GM12878 (cell line): ENCODE measurements around the gene BHLHE23. TPM values are rescaled to one million over a fixed set of nuclear protein-coding genes. Genes with fewer than 3 reads are reported as not detected.

Experiments used
- ASH2L ChIP-seq: fragments of 300-600, 200-600 bp; sonication (generic); IDR thresholded peaks from 2 replicates; pipeline ENCODE4 v1.6.1; 2017; ENCODE audit warnings: low read depth, mild to moderate bottlenecking, borderline replicate concordance
- BHLHE40 ChIP-seq, 2 experiments: fragments of 450-650 bp in 1 of 2; IDR thresholded peaks; 2 replicates each; pipeline ENCODE4 v1.6.1; 2011 to 2017; ENCODE audit warnings: low read depth in 2 of 2, borderline replicate concordance in 1 of 2, improper control_type of control experiment in 1 of 2, low read length in 1 of 2, mild to moderate bottlenecking in 1 of 2
- CHD2 ChIP-seq: IDR thresholded peaks from 2 replicates; pipeline ENCODE4 v1.6.1; 2011; ENCODE audit warnings: low read depth, low read length, improper control_type of control experiment, borderline replicate concordance
- CREB1 ChIP-seq: IDR thresholded peaks from 2 replicates; pipeline ENCODE4 v1.6.1; 2012; ENCODE audit warnings: low read depth, mild to moderate bottlenecking, inconsistent platforms
- EED ChIP-seq: sonication (generic); IDR thresholded peaks from 2 replicates; pipeline ENCODE4 v1.6.1; 2016; ENCODE audit warnings: antibody characterized with exemption, low read depth
- HDGF ChIP-seq: fragments of 450-650 bp; IDR thresholded peaks from 2 replicates; pipeline ENCODE4 v1.6.1; 2016; ENCODE audit warnings: antibody characterized with exemption
- IKZF1 ChIP-seq: fragments of 450-650 bp; conservative IDR thresholded peaks from 2 replicates; pipeline ENCODE4 v1.6.1; 2017; ENCODE audit warnings: antibody characterized with exemption, mild to moderate bottlenecking
- IKZF2 ChIP-seq, 2 experiments: fragments of 450-650 bp; IDR thresholded peaks; 2 replicates each; pipeline ENCODE4 v1.6.1; 2017; ENCODE audit warnings: mild to moderate bottlenecking in 2 of 2, moderate library complexity in 2 of 2
- MEF2A ChIP-seq: IDR thresholded peaks from 2 replicates; pipeline ENCODE4 v1.6.1; 2011; ENCODE audit warnings: low read depth, mild to moderate bottlenecking, low read length, moderate library complexity; ENCODE audit not compliant: insufficient read depth
- NKRF ChIP-seq: fragments of 450-650 bp; conservative IDR thresholded peaks from 2 replicates; pipeline ENCODE4 v1.6.1; 2017; ENCODE audit warnings: mild to moderate bottlenecking, moderate library complexity
- PBX3 ChIP-seq: IDR thresholded peaks from 2 replicates; pipeline ENCODE4 v1.6.1; 2011; ENCODE audit warnings: mild to moderate bottlenecking, low read depth, low read length, moderate library complexity; ENCODE audit not compliant: insufficient replicate concordance
- PML ChIP-seq: IDR thresholded peaks from 2 replicates; pipeline ENCODE4 v1.6.1; 2012; ENCODE audit warnings: low read length, inconsistent platforms
- RAD21 ChIP-seq: IDR thresholded peaks from 2 replicates; pipeline ENCODE4 v1.6.1; 2011; ENCODE audit warnings: mild to moderate bottlenecking, low read depth, low read length, moderate library complexity; ENCODE audit not compliant: insufficient read depth
- RUNX3 ChIP-seq: IDR thresholded peaks from 2 replicates; pipeline ENCODE4 v1.6.1; 2012; ENCODE audit warnings: low read length, inconsistent platforms
- SMAD1 ChIP-seq: fragments of 450-650 bp; IDR thresholded peaks from 2 replicates; pipeline ENCODE4 v1.6.1; 2018; ENCODE audit warnings: mild to moderate bottlenecking, low read depth; ENCODE audit not compliant: partially characterized antibody
- SMARCA5 ChIP-seq: fragments of 450-650 bp; IDR thresholded peaks from 2 replicates; pipeline ENCODE4 v1.6.1; 2017; ENCODE audit warnings: mild to moderate bottlenecking
- TARDBP ChIP-seq: IDR thresholded peaks from 2 replicates; pipeline ENCODE4 v1.6.1; 2016; ENCODE audit warnings: borderline replicate concordance
- polyA plus RNA-seq, 11 experiments: library from polyadenylated mRNA; depleted of rRNA in 4 of 11; unstranded in 6 of 11; stranded (reverse) in 5 of 11; fragments of >200 nt; fragmentation: Nextera tagmentation in 4 of 11; fragmentation: Illumina TruSeq in 1 of 11; extraction: Ambion mirVana in 4 of 11; extraction: Trizol in 1 of 11; gene quantifications; 1 replicate in 1 of 11; 2 replicates in 10 of 11; pipeline versions ENCODE4 v1.2.1 to v1.2.3, GENCODE V29; 2011 to 2016; ENCODE audit warnings: inconsistent platforms in 2 of 11, missing spikeins in 2 of 11, low read depth in 1 of 11
- total RNA-seq, 4 experiments: library from RNA; depleted of rRNA in 3 of 4; stranded (reverse); fragments of >200 nt in 3 of 4; fragmentation: Illumina TruSeq in 1 of 4; extraction: Trizol in 1 of 4; gene quantifications; 2 replicates each; pipeline versions ENCODE4 v1.2.1 to v1.2.3, GENCODE V29; 2013 to 2021
- TF ChIP-seq, protein P1 (sequence below): fragments of 450-650 bp; formaldehyde crosslinking; IDR thresholded peaks from 2 replicates; pipeline ENCODE4 v1.5.0; 2022; ENCODE audit warnings: mild to moderate bottlenecking, missing genetic modification characterization
- TF ChIP-seq, protein P2 (sequence below): fragments of 450-650 bp; IDR thresholded peaks from 2 replicates; pipeline ENCODE4 v1.6.1; 2018; ENCODE audit warnings: mild to moderate bottlenecking, low read depth, moderate library complexity; ENCODE audit not compliant: partially characterized antibody

The BHLHE23 gene
- total and polyA plus RNA-seq, 10 of the 15 experiments (the other 5 are each of a cell fraction or from before 2014, with no cell fraction given): 0.28 to 0.33 TPM; not detected in 8

- TF ChIP-seq, protein P1, sequence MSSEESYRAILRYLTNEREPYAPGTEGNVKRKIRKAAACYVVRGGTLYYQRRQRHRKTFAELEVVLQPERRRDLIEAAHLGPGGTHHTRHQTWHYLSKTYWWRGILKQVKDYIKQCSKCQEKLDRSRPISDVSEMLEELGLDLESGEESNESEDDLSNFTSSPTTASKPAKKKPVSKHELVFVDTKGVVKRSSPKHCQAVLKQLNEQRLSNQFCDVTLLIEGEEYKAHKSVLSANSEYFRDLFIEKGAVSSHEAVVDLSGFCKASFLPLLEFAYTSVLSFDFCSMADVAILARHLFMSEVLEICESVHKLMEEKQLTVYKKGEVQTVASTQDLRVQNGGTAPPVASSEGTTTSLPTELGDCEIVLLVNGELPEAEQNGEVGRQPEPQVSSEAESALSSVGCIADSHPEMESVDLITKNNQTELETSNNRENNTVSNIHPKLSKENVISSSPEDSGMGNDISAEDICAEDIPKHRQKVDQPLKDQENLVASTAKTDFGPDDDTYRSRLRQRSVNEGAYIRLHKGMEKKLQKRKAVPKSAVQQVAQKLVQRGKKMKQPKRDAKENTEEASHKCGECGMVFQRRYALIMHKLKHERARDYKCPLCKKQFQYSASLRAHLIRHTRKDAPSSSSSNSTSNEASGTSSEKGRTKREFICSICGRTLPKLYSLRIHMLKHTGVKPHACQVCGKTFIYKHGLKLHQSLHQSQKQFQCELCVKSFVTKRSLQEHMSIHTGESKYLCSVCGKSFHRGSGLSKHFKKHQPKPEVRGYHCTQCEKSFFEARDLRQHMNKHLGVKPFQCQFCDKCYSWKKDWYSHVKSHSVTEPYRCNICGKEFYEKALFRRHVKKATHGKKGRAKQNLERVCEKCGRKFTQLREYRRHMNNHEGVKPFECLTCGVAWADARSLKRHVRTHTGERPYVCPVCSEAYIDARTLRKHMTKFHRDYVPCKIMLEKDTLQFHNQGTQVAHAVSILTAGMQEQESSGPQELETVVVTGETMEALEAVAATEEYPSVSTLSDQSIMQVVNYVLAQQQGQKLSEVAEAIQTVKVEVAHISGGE: no peak
- TF ChIP-seq BHLHE40 (IDR thresholded peaks at IDR 0.05; ENCODE audit: borderline replicate concordance in 1 of 2, low read depth in 2 of 2, low read length in 1 of 2) (no peak), IKZF2 (IDR thresholded peaks at IDR 0.05) (no peak), MEF2A (no peak), SMARCA5 (no peak), HDGF (no peak), EED (0 out of 2 replicates have a peak, but pooled peaks have one; percentile 17), PBX3 (peak; percentile 77), CREB1 (no peak), SMAD1 (peak; percentile 63), PML (no peak), ASH2L (no peak), TARDBP (no peak), RAD21 (no peak), IKZF1 (no peak), NKRF (no peak), RUNX3 (no peak), CHD2 (no peak)
- TF ChIP-seq, protein P2, sequence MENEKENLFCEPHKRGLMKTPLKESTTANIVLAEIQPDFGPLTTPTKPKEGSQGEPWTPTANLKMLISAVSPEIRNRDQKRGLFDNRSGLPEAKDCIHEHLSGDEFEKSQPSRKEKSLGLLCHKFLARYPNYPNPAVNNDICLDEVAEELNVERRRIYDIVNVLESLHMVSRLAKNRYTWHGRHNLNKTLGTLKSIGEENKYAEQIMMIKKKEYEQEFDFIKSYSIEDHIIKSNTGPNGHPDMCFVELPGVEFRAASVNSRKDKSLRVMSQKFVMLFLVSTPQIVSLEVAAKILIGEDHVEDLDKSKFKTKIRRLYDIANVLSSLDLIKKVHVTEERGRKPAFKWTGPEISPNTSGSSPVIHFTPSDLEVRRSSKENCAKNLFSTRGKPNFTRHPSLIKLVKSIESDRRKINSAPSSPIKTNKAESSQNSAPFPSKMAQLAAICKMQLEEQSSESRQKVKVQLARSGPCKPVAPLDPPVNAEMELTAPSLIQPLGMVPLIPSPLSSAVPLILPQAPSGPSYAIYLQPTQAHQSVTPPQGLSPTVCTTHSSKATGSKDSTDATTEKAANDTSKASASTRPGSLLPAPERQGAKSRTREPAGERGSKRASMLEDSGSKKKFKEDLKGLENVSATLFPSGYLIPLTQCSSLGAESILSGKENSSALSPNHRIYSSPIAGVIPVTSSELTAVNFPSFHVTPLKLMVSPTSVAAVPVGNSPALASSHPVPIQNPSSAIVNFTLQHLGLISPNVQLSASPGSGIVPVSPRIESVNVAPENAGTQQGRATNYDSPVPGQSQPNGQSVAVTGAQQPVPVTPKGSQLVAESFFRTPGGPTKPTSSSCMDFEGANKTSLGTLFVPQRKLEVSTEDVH: no peak
These were observed 5.0 kb upstream of the BHLHE23 start (continued) for GRCh38 chr20:63011798-63012197.
